Fibroblast of skin of right biceps (primary cell): ENCODE measurements around the gene STN1.
"Not testable (repeated sequence)": the region's sequence is repeated elsewhere in the genome, so short reads cannot be mapped to it uniquely, and the experiment has no call there.

Source experiments
- DNase-seq: peaks from one replicate; pipeline ENCODE4 v3.0.0-alpha.2; 2013

Gene STN1

GRCh38 chr10:103856797-103857170 is 61.2 kb downstream of the STN1 start:
- DNase-seq: no peak

DNA sequence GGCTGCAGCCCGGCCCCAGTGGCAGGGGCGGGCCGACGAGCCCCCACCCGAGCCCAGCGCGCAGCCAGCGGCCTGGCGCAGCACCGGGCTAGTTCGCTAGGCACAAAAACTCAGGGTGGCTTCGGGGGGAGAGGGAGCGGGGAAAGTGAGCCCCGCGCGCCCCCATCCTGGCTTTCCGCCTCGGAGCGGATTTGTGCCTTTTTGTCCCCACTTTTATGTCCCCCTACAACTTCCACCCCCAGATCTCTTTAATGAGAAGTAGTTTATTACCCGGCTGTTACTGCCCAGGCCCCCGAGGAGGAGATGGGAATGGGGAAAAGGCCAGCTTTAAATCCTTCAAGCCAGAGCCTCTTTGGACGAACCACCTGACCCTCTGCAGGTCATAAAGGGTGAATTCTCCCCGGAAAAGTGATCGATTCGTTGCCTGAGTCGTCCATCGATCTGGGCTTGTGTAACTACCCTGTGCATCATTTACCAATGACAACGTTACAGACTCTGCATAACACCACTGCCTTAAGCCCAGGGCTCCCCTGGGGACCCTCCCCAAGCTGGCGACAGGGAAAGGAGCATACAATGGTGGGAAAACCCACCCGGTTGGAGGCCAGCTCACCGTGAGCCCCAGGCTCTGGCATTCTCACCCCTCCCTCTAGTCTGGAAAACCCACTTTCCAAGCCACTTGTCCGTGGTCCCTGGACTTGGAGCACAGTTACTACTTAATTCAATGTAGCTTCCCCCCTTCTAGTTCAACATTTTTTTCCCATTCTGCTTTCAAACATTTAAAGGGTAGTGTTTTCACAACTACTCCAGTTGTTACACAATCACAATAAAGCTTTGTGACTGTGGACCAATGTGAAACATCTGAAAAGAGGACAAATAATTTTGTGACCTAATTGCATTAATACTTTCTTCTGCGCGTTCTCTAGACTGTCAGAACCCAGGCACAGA is 61.9 kb downstream of the STN1 start:
- no peak for DNase-seq

DNA sequence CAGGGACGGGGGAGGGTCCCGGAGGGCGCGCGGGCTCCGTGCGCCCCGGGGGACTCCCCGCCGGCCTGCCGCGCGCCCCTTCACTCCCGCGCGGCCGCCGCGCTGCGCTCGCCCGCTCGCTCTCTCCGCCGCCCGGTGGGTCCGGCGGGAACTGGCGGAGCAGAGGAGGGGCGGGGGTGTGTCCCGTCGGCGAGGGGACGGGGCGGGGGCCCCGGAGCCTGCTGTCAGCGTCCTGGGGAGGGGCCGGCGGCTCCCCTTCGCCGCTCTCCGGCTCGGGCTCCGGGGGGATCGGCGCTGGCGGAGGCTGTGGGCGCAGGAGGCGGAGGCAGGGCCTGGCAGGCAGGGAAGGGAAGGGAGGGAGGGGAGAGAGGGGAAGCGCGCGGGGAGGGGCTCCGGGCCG is 62.6 kb downstream of the STN1 start, which contains the start of gene SH3PXD2A:
Gene SH3PXD2A (minus strand): TSS at position 153 of the 400 bp plus-strand sequence. CDS start 310 bp downstream, outside the sequence.
- DNase-seq: peak; percentile 51

- peak; percentile 89 for DNase-seq
These were observed 63.1 kb downstream of the STN1 start for GRCh38 chr10:103854686-103855391.

DNA sequence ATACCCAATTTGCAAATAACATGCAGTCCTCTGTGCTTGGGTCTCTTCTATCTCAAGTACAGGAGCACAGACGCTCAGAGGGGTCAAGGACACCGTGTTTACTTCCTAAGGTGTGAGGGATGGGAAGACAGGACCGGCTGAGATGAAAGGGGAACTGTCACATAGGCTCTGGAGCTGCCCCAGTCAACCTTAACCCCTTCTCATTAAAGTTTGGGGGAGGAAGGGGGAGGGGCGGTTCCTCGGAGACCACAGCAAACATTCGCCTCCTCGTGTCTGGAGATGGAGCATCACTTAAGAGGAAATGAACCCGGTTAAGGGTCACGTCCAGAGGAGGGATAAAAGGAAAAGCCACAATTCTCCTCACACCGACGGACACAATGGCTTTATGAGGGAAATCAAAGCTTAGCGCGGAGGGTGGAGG is 63.7 kb downstream of the STN1 start:
- DNase-seq: peak; percentile 47

GRCh38 chr10:103853428-103854264 is 64.3 kb downstream of the STN1 start:
- DNase-seq: no peak

GRCh38 chr10:103852856-103853255 is 65.1 kb downstream of the STN1 start:
- DNase-seq: no peak

DNA sequence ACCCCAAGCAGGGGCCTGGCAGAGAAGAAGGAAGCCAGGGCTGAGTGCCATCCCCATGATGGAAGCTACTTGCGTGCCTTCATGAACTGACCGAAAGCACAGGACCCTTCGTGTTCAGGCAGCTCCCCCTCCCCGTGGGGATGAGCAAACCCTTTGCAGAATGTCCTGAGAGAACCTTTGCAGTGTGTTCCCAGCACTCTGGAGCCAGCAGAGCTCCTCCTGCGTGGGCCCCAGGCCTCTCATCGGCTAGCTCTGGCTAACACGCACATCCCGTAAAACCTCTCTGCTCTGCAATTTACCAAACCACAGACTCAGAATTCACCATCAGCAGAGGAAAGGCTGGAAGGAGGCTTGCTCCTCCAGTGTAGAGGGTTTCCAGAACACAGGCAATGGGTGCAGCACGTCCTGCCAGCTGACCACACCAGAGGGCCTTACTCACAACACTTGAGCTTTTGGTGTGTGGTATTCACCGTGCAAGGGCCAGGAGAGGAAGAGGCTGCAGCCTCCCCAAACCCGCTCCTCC is 65.7 kb downstream of the STN1 start:
- DNase-seq: peak; percentile 54

DNA sequence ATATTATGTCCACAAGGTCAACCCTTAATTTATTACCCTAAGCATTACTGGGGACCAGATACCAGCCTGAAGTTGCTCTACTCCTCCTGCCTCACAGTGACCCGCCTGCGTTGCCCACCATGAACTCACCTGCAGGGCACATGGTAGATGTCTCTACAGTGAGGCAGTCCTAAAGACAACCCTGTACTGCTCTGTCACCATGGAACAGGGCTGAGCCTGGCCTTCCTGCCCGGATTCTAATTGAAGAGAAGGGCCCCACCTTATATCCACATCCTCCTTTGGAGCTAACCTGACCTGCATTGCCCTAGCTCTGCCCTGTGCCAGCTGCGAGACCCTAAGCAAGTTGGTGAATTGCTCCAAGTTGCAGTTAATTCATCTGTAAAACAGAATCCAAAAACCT is 66.7 kb downstream of the STN1 start:
- DNase-seq: no peak

- DNase-seq: no peak
These were observed 67.5 kb downstream of the STN1 start for GRCh38 chr10:103850572-103850895.

GRCh38 chr10:103849880-103850571 is 68.0 kb downstream of the STN1 start:
- peak; percentile 89 for DNase-seq

DNA sequence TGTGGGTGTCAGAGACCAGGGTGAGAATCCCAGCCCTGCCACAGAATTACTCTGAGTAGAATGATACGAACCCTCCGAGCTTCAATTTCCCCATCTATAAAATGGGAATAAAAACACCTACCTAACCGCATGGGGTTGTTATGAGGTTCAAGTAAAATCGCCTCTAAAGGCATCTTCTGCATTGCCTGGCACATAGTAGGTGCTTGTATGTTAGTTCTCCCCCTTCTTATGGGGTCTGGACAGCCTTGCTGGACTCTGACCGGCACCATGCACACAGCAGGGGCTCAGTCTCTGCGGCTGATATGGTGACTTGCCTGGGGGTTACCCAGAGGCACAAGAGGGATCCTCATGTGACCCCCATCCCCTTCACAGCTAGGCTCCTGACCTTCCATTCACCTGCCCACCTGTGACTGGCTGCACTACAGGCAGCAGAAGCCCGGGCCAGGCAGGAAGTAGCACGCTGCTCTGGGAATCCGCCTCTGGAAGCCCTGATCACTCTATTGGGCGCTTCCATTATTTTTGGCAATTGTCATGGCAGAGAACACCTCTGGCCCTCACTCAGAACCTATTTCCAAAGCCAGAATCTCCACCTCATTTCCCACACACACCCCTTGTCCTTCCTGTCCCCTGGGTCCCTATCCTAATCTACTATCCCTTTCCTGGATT is 68.6 kb downstream of the STN1 start:
- no peak for DNase-seq

GRCh38 chr10:103847909-103848468 is 70.0 kb downstream of the STN1 start:
- no peak for DNase-seq

DNA sequence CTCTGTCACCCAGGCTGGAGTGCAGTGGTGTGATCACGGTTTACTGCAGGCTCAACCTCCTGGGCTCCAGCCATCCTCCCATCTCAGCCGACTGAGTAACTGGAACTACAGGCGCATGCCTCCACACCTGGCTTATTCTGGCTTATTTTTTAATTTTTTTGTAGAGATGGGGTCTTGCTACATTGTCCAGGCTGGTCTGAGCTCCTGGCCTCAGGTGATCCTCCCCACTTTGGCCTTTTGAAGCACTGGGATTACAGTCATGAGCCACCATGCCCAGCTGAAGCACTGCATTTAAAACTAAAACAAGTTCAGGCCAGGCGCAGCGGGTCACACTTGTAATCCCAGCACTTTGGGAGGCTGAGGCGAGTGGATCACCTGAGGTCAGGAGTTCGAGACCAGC is 70.6 kb downstream of the STN1 start:
- DNase-seq: no peak

DNA sequence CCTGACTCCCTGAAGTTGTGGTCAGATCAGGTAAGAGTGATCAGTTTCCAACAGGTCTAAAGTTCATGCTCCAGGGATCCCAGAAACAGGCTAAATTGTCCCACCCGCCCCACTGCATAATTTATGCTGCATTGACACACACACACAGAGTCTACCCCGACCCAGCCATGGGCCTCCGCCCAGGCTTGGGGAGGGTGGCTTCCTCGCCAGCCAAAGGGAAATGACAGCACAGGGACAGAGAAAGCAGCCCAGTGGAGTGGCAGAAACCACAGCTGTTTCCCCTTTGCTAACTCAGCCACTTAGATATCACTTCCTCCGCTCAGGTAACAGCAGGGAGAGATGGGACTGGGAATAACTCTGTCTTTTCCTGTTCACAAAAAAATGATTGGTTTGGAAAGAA is 72.0 kb downstream of the STN1 start:
- DNase-seq: no peak

GRCh38 chr10:103845346-103845745 is 72.6 kb downstream of the STN1 start:
- not testable (repeated sequence) for DNase-seq

DNA sequence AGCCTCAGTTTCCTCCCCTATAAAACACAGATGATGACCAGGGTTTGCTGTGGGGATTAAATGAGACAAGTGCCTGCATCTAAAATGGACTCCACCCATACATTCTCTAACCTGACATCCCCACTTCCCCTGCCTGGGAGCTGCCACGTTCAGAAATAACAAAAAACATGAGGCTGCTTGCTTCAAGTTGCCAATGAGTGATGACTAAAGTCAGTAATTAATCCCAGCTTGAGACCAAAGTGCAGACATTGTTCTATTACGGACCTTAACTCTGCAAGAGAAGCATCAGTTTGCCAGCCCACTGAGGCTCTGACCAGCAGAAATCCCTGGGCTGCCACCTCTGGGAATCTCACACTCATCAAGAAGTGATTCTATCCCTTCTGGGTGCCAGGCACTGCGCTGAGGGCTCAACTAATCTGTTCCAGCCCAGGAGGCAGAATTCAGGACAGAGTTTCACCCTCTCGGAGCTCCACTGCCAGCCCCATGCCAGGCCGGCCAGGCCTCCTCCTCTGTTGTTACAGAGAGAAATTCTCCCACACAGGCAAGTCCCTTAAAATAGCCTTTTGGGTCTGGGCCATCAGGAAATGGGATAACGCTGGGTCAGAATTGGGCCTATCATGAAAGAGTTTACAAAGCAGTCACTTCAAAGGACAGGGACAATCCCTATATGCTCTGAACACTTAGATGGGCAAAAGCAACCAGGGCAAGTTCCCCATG is 74.0 kb downstream of the STN1 start:
- DNase-seq: peak; percentile 83

DNA sequence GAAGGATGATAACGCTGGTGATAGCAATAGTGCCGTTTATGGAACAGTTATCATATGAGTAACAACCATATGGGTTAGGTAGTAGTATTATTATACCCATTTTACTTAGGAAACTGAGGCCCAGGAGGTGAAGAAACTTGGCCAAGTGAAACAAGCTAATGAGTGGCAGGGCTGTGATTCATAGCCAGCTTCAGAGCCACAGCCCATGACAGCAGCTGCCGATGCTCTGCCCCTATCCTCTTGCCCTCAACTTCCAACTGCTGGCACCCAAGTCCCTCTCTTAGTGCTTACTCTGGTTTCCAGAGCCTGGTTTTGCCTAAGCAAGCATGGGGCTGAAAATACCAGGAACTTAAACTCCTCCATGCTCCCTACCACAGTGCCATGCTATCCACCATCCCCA is 74.9 kb downstream of the STN1 start:
- no peak for DNase-seq

DNA sequence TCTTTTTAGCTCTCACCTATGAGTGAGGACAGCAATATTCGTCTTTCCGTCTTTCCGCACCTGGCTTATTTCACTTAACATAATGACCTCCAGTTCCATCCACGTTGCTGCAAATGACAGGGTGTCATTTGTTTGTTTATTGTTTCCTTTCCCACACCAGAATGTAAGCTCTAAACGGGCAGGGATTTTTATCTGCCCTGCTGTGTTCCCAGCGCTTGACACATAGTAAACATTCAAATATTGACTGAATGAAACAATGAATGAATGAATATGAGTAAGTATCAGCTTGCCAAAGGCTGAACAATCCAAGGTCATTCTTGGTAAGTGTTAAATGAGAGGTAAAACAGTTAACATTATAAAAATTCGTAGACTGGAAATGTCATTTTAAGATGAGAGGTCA is 75.4 kb downstream of the STN1 start:
- no peak for DNase-seq

GRCh38 chr10:103841519-103841918 is 76.5 kb downstream of the STN1 start:
- DNase-seq: no peak

- DNase-seq: no peak
These were observed 77.3 kb downstream of the STN1 start for GRCh38 chr10:103840740-103841070.
